IMR-90 (cell line): ENCODE data around the gene DOCK6.

Experiments
- TF ChIP-seq, protein P1 (sequence below): conservative IDR thresholded peaks from 2 replicates; pipeline ENCODE4 v1.5.1; 2012; ENCODE audit warnings: mild to moderate bottlenecking, low read depth, low read length, improper control_type of control experiment
- TF ChIP-seq, protein P2 (sequence below): fragments of 150-350 bp; IDR thresholded peaks from 2 replicates; pipeline ENCODE4 v1.6.1; 2017; ENCODE audit warnings: mild to moderate bottlenecking, antibody characterized with exemption, low read length, low read depth

DNA sequence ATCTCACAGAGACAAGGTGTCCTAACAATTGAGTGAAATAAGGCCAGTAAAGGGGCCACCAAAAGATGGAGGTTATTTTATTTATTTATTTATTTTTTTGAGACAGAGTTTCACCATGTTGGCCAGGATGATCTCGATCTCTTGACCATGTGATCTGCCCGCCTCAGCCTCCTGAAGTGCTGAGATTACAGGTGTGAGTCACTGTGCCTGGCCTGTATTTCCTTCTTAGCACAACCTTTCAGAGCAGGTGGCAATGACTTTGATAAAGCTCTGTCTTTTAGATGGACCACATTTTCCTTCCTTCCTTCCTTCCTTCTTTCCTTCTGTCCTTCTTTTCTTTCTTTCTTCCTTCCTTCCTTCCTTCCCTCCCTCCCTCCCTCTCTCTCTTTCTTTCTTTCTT, 11.0 kb upstream of the DOCK6 start:
- TF ChIP-seq, protein P1, sequence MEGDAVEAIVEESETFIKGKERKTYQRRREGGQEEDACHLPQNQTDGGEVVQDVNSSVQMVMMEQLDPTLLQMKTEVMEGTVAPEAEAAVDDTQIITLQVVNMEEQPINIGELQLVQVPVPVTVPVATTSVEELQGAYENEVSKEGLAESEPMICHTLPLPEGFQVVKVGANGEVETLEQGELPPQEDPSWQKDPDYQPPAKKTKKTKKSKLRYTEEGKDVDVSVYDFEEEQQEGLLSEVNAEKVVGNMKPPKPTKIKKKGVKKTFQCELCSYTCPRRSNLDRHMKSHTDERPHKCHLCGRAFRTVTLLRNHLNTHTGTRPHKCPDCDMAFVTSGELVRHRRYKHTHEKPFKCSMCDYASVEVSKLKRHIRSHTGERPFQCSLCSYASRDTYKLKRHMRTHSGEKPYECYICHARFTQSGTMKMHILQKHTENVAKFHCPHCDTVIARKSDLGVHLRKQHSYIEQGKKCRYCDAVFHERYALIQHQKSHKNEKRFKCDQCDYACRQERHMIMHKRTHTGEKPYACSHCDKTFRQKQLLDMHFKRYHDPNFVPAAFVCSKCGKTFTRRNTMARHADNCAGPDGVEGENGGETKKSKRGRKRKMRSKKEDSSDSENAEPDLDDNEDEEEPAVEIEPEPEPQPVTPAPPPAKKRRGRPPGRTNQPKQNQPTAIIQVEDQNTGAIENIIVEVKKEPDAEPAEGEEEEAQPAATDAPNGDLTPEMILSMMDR: no peak
- TF ChIP-seq, protein P2, sequence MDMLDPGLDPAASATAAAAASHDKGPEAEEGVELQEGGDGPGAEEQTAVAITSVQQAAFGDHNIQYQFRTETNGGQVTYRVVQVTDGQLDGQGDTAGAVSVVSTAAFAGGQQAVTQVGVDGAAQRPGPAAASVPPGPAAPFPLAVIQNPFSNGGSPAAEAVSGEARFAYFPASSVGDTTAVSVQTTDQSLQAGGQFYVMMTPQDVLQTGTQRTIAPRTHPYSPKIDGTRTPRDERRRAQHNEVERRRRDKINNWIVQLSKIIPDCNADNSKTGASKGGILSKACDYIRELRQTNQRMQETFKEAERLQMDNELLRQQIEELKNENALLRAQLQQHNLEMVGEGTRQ: no peak
